Hematopoietic multipotent progenitor cell treated with erythropoietin and hydrocortisone succinate and interleukin-3 and kit ligand, for 15 days (in vitro differentiated cells): ENCODE data around the gene PDLIM1.

Source experiments
- DNase-seq: peaks from one replicate; pipeline ENCODE4 v3.0.0-alpha.2; 2015; ENCODE audit warnings: low spot score

Gene PDLIM1

GRCh38 chr10:95290461-95291364 is at the start of gene PDLIM1:
PDLIM1 (minus strand) TSS chr10:95291003; CDS start chr10:95290915, 88 bp downstream.
- DNase-seq = peak; percentile 53

- DNase-seq = no peak
Observed at GRCh38 chr10:95339863-95340262, 49.1 kb upstream of the PDLIM1 start.

- no peak for DNase-seq
Observed at GRCh38 chr10:95337423-95338160, 46.8 kb upstream of the PDLIM1 start.

- DNase-seq = no peak
Observed at GRCh38 chr10:95336702-95337101, 45.9 kb upstream of the PDLIM1 start.

GRCh38 chr10:95335933-95336699 is 45.3 kb upstream of the PDLIM1 start:
- DNase-seq = no peak

GRCh38 chr10:95334805-95335144 is 44.0 kb upstream of the PDLIM1 start:
- DNase-seq = no peak

GRCh38 chr10:95333997-95334804 is 43.4 kb upstream of the PDLIM1 start:
- DNase-seq = no peak

GRCh38 chr10:95332666-95333249 is 42.0 kb upstream of the PDLIM1 start:
- no peak for DNase-seq

- DNase-seq = no peak
Observed at GRCh38 chr10:95331596-95332130, 40.9 kb upstream of the PDLIM1 start.

- no peak for DNase-seq
Observed at GRCh38 chr10:95330966-95331453, 40.2 kb upstream of the PDLIM1 start.

GRCh38 chr10:95329296-95329695 is 38.5 kb upstream of the PDLIM1 start:
- no peak for DNase-seq

- DNase-seq = no peak
Observed at GRCh38 chr10:95328013-95328412, 37.2 kb upstream of the PDLIM1 start.

GRCh38 chr10:95327367-95327766 is 36.6 kb upstream of the PDLIM1 start:
- no peak for DNase-seq

- no peak for DNase-seq
Observed at GRCh38 chr10:95326396-95326795, 35.6 kb upstream of the PDLIM1 start.

GRCh38 chr10:95325863-95326262 is 35.1 kb upstream of the PDLIM1 start:
- DNase-seq = no peak

- DNase-seq = no peak
Observed at GRCh38 chr10:95324436-95325268, 33.8 kb upstream of the PDLIM1 start.

- DNase-seq = no peak
Observed at GRCh38 chr10:95321554-95322301, 30.9 kb upstream of the PDLIM1 start.

GRCh38 chr10:95319239-95319638 is 28.4 kb upstream of the PDLIM1 start:
- no peak for DNase-seq

- DNase-seq = no peak
Observed at GRCh38 chr10:95315509-95315908, 24.7 kb upstream of the PDLIM1 start.
